ENCODE data around the gene TMEM130. TPM values are rescaled to one million over a fixed set of nuclear protein-coding genes. Genes with fewer than 3 reads are reported as not detected.

Gene TMEM130, protein sequence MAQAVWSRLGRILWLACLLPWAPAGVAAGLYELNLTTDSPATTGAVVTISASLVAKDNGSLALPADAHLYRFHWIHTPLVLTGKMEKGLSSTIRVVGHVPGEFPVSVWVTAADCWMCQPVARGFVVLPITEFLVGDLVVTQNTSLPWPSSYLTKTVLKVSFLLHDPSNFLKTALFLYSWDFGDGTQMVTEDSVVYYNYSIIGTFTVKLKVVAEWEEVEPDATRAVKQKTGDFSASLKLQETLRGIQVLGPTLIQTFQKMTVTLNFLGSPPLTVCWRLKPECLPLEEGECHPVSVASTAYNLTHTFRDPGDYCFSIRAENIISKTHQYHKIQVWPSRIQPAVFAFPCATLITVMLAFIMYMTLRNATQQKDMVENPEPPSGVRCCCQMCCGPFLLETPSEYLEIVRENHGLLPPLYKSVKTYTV
- under 1 TPM in 1 of 2 experiments, not detected in 1; 0.38 TPM for total RNA-seq

DNA sequence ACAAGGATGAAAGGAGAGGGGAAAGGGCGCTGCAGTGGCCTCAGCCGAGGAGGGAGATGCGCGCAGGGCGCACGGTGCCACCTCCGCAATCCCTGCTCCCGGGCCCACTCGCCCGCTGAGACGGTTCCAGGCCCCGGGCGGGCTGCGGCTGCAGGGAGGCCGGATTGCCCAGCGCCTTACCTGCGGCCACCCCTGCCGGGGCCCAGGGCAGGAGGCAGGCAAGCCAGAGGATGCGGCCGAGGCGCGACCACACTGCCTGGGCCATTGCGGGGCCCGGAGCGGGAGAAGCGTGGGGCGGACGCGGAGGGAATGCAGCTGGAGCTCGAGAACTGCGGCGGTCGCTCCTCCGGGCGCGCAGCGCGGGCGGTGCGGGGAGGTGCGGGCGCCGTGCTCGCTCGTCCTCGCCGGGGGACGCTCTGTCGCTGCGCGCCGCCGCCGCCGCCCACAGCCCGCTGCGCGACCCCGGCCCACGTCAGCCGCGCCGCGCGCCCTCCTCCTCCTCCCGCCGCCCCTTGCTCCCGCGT, at the start of gene TMEM130:
Gene TMEM130 (minus strand): TSS at position 418 of the 524 bp plus-strand sequence. CDS start 153 bp downstream, at position 265.
- POLR2A ChIA-PET, result no interaction called here
- no peak for DNase-seq

DNA sequence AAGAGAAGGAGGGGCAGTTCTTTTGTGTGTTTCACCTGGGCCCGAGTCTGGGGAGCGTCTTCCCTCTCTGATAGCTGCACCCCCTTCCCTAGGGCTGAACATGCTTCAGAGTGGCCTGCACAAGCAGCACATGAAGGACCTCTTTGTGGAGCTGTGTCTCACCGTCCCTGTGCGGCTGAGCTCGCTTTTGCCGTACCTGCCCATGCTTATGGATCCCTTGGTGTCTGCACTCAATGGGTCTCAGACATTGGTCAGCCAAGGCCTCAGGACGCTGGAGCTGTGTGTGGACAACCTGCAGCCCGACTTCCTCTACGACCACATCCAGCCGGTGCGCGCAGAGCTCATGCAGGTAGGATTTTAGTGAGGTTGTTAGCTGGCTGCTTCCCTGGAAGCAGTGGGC, 47.5 kb upstream of the TMEM130 start:
- CTCF ChIA-PET, result interaction anchor here (1.7 kb wide), 1 partner anchor 37 kb away, joined by 4 read pairs; no protein-coding TSS in a partner anchor
- no peaks in the 10 kb centered on the region for H3K27me3 Mint-ChIP-seq
- intact Hi-C loops (cut with micrococcal nuclease), result no loop called here
- DNase-seq (no peak), ATAC-seq (no peak)
- no peak overlapping the region for H3K4me3 Mint-ChIP-seq
- no peaks in the 10 kb centered on the region for H3K9me3 Mint-ChIP-seq
- POLR2A ChIA-PET, result no interaction called here
- H3K4me1 Mint-ChIP-seq (ENCODE audit: low read depth), result no peaks in the 10 kb centered on the region
- TF ChIP-seq, protein P1, sequence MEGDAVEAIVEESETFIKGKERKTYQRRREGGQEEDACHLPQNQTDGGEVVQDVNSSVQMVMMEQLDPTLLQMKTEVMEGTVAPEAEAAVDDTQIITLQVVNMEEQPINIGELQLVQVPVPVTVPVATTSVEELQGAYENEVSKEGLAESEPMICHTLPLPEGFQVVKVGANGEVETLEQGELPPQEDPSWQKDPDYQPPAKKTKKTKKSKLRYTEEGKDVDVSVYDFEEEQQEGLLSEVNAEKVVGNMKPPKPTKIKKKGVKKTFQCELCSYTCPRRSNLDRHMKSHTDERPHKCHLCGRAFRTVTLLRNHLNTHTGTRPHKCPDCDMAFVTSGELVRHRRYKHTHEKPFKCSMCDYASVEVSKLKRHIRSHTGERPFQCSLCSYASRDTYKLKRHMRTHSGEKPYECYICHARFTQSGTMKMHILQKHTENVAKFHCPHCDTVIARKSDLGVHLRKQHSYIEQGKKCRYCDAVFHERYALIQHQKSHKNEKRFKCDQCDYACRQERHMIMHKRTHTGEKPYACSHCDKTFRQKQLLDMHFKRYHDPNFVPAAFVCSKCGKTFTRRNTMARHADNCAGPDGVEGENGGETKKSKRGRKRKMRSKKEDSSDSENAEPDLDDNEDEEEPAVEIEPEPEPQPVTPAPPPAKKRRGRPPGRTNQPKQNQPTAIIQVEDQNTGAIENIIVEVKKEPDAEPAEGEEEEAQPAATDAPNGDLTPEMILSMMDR (IDR thresholded peaks at IDR 0.05), result no peak
- no peak overlapping the region for H3K27ac Mint-ChIP-seq
- H3K36me3 Mint-ChIP-seq (ENCODE audit: low read depth), result peaks cover 49% of the 10 kb centered on the region

More for the DNA sequence above, at the start of gene TMEM130:
- peaks cover 24% of the 10 kb centered on the region for H3K27me3 Mint-ChIP-seq
- H3K9me3 Mint-ChIP-seq, result no peaks in the 10 kb centered on the region
- no peak within 1 kb of the TSS for H3K27ac Mint-ChIP-seq
- TF ChIP-seq, protein P1 (IDR thresholded peaks at IDR 0.05), result no peak
- intact Hi-C loops (cut with micrococcal nuclease), result no loop called here
- no peaks in the 10 kb centered on the region for H3K36me3 Mint-ChIP-seq (ENCODE audit: low read depth)
- H3K4me1 Mint-ChIP-seq (ENCODE audit: low read depth), result no peaks in the 10 kb centered on the region
- peak; percentile 15 for ATAC-seq
- CTCF ChIA-PET, result no interaction called here
- H3K4me3 Mint-ChIP-seq, result peak within 1 kb of the TSS; percentile 65

DNA sequence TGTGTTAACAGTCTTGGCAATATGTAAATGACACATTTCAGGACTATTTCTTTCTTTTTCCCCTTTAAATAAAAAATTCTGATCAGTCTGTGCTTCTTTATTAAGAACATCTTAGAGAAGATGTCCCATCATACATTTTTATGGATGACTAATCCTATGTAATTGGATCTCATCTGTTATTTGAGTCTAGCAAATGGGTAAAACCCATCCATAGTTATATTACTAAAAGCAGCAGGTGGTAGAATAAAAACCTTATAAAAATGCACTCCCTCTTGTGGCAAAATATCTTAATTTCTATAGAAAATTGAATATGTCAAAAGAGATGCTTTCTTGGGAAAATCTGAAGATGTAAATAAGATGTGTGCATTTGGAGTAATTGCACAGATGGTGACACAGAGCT, 43.8 kb upstream of the TMEM130 start:
- CTCF ChIA-PET, result interaction anchor here (0.7 to 0.8 kb wide), 2 partner anchors 10 to 22 kb away, joined by 3 read pairs; no protein-coding TSS in a partner anchor
- H3K27me3 Mint-ChIP-seq, result no peaks in the 10 kb centered on the region
- DNase-seq (no peak), ATAC-seq (no peak)
- TF ChIP-seq, protein P1 (IDR thresholded peaks at IDR 0.05), result no peak
- no peak overlapping the region for H3K4me3 Mint-ChIP-seq
- POLR2A ChIA-PET, result no interaction called here
- no peaks in the 10 kb centered on the region for H3K4me1 Mint-ChIP-seq (ENCODE audit: low read depth)
- intact Hi-C loops (cut with micrococcal nuclease), result no loop called here
- H3K27ac Mint-ChIP-seq, result no peak overlapping the region
- H3K36me3 Mint-ChIP-seq (ENCODE audit: low read depth), result peaks cover 45% of the 10 kb centered on the region
- no peaks in the 10 kb centered on the region for H3K9me3 Mint-ChIP-seq

DNA sequence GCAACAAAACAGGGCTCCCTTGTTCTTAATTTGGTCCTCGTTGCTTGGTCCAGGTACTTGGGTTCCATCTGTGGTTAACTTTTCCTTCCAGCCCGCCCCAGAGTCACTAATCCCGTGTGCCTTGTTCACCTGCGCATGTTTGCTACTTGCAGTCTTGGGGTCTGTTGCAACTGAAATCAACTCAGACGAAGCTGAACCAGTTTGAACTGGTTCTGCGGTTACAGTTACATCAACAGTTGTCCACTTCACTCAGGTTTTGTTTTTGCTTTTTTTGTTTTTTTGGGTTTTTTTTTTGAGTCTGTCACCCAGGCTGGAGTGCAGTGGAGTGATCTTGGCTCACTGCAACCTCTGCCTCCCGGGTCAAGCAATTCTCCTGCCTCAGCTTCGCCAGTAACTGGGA, 43.2 kb upstream of the TMEM130 start:
- POLR2A ChIA-PET, result no interaction called here
- H3K27me3 Mint-ChIP-seq, result no peaks in the 10 kb centered on the region
- no peak for DNase-seq
- H3K4me1 Mint-ChIP-seq (ENCODE audit: low read depth), result no peaks in the 10 kb centered on the region
- peaks cover 46% of the 10 kb centered on the region for H3K36me3 Mint-ChIP-seq (ENCODE audit: low read depth)
- intact Hi-C loops (cut with micrococcal nuclease), result no loop called here
- H3K27ac Mint-ChIP-seq, result no peak overlapping the region
- CTCF ChIA-PET, result no interaction called here
- no peak overlapping the region for H3K4me3 Mint-ChIP-seq
- H3K9me3 Mint-ChIP-seq, result no peaks in the 10 kb centered on the region
- TF ChIP-seq, protein P1 (IDR thresholded peaks at IDR 0.05), result no peak
- ATAC-seq, result no peak

DNA sequence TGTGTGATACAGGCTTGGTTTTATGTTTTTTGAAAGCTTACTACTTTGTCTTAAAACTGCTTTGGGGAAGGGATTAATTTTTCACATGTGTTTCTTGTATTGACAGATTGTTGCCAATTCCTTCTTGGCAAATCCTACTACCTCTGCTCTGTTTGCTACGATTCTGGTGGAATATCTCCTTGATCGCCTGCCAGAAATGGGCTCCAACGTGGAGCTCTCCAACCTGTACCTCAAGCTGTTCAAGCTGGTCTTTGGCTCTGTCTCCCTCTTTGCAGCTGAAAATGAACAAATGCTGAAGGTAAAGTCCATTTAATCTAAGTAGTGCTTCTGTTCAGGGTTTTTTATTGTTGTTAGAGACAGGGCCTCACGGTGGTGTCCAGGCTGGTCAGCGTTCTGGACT, 42.1 kb upstream of the TMEM130 start:
- H3K27ac Mint-ChIP-seq, result no peak overlapping the region
- H3K4me3 Mint-ChIP-seq, result no peak overlapping the region
- H3K27me3 Mint-ChIP-seq, result no peaks in the 10 kb centered on the region
- POLR2A ChIA-PET, result no interaction called here
- no peaks in the 10 kb centered on the region for H3K4me1 Mint-ChIP-seq (ENCODE audit: low read depth)
- ATAC-seq (no peak), DNase-seq (no peak)
- TF ChIP-seq, protein P1 (IDR thresholded peaks at IDR 0.05), result no peak
- H3K36me3 Mint-ChIP-seq (ENCODE audit: low read depth), result peaks cover 45% of the 10 kb centered on the region
- intact Hi-C loops (cut with micrococcal nuclease), result no loop called here
- H3K9me3 Mint-ChIP-seq, result no peaks in the 10 kb centered on the region
- CTCF ChIA-PET, result interaction anchor here (1.2 kb wide), 1 partner anchor 16 kb away, joined by 3 read pairs; no protein-coding TSS in a partner anchor

Measured in activated CD8-positive, alpha-beta T cell treated with anti-CD3 and anti-CD28 coated beads for 36 hours (primary cell).